HG03280 (cell line): ENCODE data around the gene CORO2B.

ENCODE experiments used
- ATAC-seq: cut with Tn5 transposase; IDR thresholded peaks from one replicate; pipeline ENCODE4 v1.9.1; 2021; ENCODE audit warnings: mild to moderate bottlenecking, moderate library complexity; ENCODE audit not compliant: unreplicated experiment

CORO2B gene

GRCh38 chr15:68572309-68572708 is 6.5 kb upstream of the CORO2B start:
- no peak for ATAC-seq

GRCh38 chr15:68572921-68573320 is 5.9 kb upstream of the CORO2B start:
- ATAC-seq, result no peak

- no peak for ATAC-seq
These were observed 4.7 kb upstream of the CORO2B start for GRCh38 chr15:68574046-68574445.

- ATAC-seq, result no peak
These were observed 4.2 kb upstream of the CORO2B start for GRCh38 chr15:68574629-68575028.

GRCh38 chr15:68576235-68576892 is 2.4 kb upstream of the CORO2B start:
- ATAC-seq, result no peak

- no peak for ATAC-seq
These were observed 416 bp upstream of the CORO2B start for GRCh38 chr15:68578175-68578979.

- no peak for ATAC-seq
These were observed 1.5 kb downstream of the CORO2B start for GRCh38 chr15:68580026-68580882.

- ATAC-seq, result no peak
These were observed 2.0 kb downstream of the CORO2B start for GRCh38 chr15:68580883-68581155.

- ATAC-seq, result no peak
These were observed 2.9 kb downstream of the CORO2B start for GRCh38 chr15:68581725-68582124.

- no peak for ATAC-seq
These were observed 3.4 kb downstream of the CORO2B start for GRCh38 chr15:68582236-68582635.

- no peak for ATAC-seq
These were observed 4.1 kb downstream of the CORO2B start for GRCh38 chr15:68582864-68583263.

- ATAC-seq, result no peak
These were observed 4.5 kb downstream of the CORO2B start for GRCh38 chr15:68583321-68583720.

GRCh38 chr15:68583936-68584755 is 5.4 kb downstream of the CORO2B start:
- no peak for ATAC-seq

- ATAC-seq, result no peak
These were observed 6.2 kb downstream of the CORO2B start for GRCh38 chr15:68584756-68585573.

GRCh38 chr15:68585574-68586273 is 6.9 kb downstream of the CORO2B start:
- ATAC-seq, result no peak

- ATAC-seq, result no peak
These were observed 7.6 kb downstream of the CORO2B start for GRCh38 chr15:68586274-68586961.

- no peak for ATAC-seq
These were observed 9.1 kb downstream of the CORO2B start for GRCh38 chr15:68587769-68588385.

GRCh38 chr15:68589053-68589452 is 10.3 kb downstream of the CORO2B start:
- ATAC-seq, result no peak
